Fibroblast of skin of scalp (primary cell): ENCODE measurements around the gene PLXNA4.

Experiments
- DNase-seq: peaks from one replicate; pipeline ENCODE4 v3.0.0-alpha.2; 2013

PLXNA4 gene

DNA sequence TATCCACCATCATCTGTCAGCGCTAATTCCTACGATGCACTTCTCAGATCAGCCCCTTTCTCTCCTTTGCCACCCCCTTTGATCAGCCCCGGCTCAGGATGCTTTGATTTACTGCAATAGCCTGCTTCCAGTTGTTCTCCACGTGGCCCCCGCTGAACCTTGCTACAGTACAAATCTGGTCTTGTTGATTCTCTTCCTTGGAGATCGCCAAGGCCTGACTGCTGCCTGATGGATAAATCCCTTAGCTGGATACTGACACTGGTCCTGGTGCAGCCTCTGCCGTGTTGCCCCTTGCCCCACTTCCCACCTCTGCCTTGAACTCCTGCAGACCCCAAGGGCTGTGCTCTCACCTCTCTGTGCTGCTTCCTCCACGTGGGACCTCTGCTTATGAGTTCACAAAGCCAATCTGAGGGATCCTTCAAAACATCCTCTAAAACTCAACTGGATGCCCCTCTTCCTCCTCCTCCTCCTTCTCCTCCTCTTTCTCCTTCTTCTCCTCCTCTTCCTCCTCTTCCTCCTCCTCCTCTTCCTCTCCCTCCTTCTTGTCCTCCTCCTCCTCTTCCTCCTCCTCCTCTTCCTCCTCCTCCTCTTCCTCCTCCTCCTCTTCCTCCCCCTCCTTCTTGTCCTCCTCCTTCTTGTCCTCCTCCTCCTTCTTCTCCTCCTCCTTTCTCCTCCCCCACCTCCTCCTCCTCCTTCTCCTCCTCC is 15.3 kb downstream of the PLXNA4 start:
- no peak for DNase-seq

DNA sequence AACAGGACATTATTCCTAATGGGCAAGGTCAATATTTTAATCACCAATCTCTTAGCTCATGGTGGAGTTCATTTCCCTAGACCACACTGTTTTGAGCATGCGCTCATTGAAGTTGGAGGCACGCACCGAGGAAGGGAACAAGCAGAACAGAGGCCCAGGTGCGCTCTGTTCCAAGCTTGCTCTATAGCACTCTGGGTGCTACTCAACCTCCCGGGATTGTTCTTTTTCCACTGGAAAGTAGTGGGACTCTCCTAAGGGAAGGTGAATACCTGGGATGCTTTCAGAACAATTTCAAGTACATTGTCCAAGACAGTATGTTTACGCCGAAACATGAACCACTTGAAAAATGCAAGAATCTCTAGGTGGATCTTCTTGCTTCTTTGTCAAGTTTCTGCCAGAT is 16.2 kb downstream of the PLXNA4 start:
- no peak for DNase-seq

DNA sequence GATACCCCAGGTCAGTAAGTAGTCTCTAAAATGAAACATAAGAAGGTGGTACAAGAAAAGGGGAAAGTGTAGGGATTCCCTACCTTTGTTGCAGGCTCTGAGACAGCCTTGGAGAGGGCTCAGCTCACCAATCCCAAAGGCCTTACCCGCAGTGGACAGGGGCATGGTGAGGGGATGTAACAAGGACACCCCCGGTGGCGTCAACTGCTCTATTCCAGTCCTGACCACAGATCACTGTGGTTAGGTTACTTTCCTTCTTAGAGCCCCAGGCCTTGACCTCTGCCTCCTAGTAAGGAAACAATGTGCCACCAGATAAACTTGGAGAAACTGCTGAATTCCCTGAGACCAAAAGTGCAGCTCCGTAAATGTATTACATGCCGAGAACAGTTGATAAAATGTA is 17.5 kb downstream of the PLXNA4 start:
- no peak for DNase-seq

DNA sequence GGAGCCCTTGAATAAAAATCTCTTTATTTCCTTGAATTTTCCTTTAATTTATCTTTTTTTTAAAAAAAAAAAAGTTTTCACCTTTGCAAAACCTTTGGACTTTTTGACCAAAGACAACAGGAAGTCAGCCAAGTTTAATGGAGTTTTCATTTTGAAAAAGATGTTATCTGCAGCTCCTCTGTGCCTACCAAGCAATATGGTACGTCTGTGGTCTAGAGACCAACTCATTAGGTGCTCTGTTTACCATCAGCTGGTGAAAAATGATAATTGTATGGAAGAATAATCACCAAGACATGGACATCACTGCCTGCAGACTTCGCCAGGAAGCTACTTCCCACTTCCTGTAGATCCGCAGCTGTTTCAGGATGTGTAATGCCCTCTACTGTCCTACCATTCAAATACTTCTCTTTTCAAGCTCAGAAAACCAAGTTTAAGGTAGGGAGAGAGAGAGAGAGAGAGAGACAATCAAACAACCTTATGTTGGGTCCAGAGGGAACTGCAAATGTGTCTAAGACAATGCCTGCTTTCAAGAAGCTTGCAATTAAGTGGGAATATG is 18.7 kb downstream of the PLXNA4 start:
- peak; percentile 25 for DNase-seq

DNA sequence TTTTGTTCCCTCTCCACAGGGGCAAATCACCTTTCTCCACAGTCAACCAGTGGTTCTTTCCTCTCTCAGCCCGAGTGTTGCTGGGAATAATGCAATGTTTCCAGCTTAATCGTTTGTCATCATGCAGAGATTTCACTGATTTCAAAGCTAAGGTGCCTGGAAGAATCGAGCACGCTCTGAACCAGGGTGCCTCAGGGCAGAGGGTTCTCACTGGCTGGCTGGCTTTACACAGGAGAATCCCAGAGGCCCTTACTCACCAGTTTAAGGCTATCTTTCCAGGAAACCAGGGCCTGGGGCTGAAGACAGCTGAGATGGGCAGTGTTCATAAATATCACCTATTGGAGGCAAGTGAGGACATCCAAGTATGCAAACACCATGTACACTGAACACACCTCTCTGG is 21.8 kb downstream of the PLXNA4 start:
- no peak for DNase-seq

DNA sequence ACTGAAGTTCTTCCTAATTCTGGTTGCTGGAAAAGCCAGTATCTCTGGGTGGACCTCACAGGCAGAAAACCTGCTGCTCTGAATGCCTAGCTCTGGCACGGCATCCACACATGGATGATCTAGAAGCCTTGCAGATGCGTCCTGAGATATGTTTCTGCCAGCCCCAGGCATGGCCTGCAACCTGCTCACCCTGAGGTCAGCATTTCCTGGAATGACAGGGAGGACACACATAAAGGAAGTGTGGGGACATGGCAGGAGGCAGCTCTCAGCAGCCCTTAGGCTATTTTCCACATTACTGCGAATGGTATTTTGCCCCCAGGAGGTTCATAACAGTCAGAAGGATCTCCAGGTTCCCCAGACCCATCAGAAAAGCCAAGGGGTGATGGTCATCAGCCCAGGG is 23.2 kb downstream of the PLXNA4 start:
- DNase-seq, result no peak

DNA sequence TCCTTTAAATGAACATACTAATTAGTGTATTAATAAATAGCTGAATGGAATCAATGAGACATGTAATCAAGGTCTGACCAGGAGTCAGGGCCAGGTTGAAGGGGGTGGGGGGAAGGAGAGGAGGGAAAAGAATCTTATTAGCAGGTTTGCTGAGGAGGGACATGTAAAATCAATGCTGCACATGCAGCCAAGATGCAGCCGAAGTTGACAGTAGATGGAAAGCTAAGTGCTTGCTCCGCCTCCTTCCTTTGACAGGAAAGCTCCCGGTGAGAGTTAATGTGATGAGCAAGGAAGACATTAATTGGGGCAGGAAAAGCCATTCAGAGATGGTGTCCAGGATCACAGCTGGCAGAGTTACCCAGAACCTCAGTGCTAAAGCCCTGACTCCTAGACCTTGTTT is 24.4 kb downstream of the PLXNA4 start:
- DNase-seq, result no peak

DNA sequence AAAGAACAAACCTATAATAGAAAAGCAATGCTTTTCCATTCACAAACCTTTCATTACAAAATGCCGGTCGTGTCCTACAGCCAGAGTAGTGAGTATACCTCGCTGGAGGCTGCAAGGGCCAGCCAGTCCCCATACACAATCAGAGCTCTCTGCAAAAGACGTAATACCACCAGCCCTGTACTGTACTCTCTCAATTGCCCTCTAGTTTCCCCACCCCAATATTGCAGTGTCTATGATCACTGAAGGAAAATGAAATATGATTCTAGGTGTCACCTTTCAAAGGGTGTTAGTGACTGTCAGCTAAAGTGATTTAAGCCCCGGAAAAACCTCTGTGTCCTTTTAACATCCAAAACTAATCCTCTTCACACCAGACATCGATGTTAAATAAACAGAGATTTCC is 24.8 kb downstream of the PLXNA4 start:
- no peak for DNase-seq

DNA sequence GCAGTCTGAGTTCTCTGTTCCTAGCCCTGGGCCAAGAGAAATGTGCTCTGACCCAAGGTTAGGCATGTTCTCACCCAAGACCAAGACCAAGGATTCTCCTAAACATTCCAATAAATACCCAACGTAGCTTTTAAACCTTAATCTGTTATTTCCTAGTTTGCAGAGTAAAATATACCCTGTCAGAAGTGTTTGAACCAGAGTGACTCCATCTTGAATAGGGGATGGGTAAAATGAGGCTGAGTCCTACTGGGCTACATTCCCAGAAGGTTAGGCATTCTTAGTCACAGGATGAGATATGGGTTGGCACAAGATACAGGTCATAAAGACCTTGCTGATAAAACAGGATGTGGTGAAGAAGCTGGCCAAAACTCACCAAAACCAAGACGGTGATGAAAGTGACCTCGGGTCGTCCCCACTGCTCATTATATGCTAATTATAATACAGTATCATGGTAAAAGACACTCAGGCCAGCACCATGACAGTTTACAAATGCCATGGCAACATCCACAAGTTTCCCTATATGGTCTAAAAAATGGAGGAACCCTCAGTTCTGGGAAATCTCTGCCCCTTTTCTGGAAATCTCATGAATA is 27.7 kb downstream of the PLXNA4 start:
- DNase-seq, result peak; percentile 53

DNA sequence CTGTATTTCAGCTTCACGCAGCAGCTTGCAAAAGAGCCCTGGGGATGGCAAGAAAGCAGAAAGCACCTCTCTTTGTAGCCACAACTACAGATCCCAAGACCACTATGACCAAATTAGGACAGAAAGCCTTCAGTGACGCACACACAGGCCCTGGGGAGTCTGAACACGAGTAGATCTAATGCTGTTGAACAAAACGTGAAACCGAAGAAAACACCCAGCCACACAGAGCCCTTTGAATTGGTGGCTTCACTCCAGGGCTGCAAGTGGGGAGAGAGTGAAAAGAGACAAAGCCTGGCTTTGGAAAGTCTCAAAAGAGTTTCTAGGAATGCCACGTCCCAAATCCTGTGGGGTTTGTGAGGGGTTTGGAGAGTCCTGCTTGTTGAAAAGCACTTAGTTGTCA is 28.4 kb downstream of the PLXNA4 start:
- DNase-seq, result peak; percentile 17

DNA sequence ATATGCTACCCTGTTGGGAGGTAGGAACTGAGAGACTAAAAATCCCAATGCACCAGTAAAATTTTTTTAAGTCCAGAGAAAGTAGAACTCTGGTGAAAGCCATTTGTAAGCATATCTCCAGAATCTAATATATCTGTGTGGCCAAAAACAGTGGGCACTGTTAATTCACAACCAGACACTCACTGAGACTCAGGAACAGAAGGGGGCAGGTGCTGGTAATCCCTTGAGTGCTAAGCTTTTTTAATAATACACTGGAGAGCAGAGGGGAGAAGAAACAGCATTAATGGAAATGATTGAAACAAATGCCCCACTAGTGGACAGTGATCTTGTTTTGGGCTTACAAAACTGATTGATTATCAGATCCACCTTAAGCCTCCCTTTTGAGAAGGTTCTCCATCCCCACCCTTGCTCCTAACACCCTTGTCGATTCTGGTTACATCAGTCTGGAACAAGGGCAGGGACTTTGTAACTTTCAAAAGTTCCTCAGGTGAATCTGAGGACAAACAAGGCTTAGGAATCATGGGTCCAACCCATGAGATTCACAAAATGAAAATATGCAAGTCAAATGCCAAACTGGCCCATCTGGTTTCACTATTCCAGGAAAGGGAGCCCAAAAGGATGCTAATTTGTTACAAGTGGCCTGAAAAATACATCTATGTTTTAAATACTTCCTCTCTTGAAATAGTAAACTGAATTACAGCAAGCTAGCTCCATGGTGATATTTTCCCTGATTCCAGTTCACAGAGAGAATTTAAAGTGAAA is 29.7 kb downstream of the PLXNA4 start:
- no peak for DNase-seq

DNA sequence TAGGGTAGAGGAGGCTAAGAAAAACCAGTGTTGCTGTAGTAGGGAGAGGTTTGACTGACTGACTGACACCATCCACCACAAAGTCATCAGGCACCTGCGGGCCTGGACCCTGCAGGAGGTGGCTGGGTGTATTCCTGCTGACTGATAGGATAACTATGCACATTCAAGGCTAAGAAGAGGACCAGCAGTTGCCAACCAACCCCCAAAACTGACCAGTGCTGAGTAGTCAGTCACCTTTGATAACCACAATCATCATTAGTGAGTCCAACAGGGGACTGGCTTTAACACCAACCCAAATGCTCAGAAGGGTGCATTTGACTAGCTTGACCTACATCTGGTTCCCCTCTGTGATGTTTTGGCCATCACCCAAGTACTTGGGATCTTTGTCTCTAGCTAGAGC is 30.5 kb downstream of the PLXNA4 start:
- DNase-seq, result no peak

DNA sequence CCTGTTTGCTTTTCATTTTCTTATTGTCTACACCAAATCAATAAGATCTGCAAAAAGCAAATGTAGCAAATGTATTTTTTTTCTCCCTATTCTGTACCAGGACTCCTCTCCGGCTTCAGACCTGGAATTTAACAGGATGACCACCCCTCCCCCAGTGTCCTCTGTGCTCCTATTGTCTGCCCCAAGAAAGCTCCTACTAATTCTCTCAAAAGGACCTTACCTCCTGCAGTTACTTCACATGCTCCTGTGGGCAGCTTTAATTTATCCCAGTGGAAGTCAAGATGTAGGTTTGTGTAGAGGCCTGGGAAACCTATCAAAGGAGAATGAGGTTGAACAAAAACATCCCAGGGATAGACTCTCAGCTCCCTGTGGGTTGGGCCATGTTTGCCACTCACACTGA is 31.3 kb downstream of the PLXNA4 start:
- DNase-seq, result no peak

DNA sequence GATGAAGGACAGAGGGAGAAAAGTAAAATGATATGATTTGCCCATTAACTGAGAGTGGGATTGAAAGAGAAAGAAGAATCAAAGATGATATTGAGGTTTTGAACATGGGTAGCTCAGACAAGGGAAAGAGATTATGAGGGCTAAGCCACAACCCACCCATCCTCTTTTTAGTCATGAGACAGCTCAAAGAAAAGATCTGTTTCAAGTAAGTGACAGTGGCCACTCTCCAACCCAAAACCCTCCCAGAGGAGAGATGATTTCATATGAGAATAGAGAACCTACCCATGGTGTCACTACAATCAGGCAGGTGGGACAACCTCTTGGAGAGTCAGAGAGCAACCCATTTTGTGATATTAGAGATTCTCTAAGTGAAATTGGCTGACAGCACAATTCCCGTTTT is 32.2 kb downstream of the PLXNA4 start:
- no peak for DNase-seq

DNA sequence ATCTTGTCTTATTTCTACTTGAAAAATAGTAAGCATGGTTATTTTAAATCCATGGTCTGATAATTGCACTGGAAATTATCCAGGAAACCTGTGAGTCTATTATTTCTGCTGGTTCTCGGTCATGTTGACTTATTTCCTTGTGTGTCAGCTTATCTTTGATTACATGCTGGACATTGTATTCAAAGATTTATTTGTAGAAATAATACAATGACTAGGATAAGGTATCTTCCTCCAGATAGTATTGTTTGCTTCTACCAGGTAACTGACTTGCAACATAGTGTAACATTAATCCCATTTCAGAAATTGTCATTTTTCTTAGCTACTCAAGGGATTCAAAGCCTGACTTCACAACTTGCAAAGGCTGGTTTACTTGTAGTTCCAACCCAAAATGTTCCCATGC is 33.4 kb downstream of the PLXNA4 start:
- DNase-seq, result no peak

DNA sequence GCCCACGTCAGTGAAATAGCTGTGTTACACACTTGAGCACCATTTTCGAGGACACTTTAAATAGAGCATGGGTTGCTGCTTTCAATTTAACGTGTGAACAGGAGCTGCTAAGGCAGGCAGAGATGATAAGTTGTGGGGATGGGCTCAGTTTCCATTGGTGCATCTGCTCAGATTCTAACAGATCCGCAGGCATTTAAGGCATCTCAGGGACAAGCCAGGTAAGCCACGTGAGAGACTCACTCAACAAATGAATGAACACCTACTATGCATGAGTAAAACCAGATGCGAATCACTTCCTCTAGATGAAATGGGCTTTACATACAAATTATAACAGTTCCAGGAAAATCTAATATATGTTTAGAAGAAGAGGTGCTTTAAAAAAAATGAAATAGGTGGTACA is 34.6 kb downstream of the PLXNA4 start:
- DNase-seq, result no peak

DNA sequence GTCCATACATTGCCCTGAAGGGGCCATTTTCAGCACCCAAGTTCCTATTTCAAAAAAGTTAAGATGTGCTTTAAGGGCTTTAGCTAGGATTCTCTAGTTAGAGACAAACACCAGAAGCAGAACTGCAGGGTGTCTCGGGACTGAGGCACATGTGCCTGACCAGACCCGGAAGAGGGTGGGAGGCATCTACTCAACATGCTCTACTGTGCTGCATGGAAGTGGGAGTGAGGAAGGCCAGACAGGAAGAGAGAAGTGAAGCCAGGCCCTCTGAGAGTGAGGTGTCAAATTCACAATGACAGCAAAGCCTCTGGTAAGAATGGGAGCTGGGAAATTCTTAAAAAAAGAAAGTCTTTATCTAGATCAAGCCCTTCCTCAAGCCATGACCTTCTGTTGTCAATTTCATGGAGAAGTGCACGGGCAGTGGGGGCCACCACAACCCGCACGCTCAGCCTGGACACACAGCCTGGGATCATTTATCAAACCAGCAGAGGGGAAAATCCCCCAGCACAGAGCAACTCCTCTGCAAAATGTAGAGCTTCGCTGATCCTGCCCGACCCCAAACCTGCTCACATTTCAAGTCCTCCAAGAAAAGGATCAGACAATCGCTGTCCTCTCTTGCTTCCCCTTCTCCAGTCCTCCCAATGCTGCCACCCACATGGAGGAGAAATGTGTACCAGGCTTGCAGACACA is 38.7 kb downstream of the PLXNA4 start:
- no peak for DNase-seq

DNA sequence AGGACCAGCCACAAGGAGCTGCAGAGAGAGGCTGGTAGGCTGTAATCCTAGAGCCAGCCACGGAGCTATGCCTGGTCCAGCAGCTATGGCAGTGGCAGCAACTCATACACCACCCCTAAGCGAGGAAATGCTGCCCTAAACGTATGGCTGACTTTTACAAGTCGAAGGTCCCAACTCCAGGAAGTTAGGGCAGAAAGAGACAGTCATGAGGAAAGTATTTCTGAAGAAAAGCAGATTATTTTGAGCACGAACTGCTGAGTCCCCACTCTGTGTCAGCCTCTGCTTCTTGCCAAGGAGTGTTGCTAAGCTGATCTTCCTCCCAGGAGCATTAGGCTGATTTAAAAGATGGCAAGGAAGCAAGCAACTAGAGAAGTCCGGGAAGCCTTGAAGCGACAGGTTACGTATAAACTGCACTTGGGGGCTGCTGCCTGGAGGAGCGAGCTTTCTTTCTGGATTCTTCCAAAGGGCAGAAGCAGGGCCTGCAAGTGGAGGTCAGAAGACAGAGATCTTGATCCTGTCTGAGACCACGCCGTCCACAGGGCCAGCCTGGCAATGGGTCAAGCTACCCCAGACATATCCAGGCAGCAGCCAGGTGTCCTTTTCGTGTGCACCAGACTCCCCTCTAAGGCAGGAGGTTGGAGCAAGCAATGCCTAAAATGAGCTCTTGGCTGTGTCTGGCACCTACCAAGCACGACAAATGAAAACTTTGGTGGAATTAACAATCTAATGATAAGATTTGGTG is 39.4 kb downstream of the PLXNA4 start:
- peak; percentile 66 for DNase-seq

DNA sequence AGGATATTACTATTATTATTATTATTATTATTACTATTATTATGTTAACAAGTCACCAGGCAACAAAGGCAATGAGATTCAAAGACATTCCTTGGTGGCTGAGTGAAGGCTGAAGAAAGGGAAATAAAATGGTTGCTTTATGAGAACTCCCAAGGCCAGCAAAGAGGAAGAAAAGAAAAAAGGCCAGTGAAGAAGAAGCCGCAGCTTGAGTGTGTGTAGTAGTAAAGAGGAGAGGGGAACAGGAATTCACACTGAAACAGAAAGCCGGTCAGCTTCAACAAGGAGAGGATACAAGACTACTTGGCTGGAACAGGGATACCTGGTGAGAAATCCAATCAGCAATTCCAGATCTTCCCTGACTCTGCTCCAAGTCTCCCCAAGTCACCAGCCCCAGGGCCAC is 42.4 kb downstream of the PLXNA4 start:
- no peak for DNase-seq

DNA sequence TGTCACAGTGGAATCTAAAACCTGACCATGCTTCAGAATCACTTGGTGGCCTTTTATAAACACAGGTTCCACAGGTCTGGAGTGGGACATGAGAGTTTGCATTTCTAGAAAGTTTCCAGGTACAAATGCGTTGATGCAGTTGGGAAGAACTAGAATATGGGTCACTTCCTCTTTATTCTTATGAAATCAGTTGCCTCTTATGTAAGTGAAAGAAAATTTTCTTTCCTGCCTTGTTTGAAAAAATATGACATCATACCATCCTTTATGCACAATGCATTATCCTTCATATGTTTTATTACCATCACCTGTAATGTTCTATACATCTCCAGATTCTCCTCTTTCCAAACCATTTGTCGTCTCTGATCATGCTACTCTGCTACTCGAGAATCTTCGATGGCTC is 44.0 kb downstream of the PLXNA4 start:
- DNase-seq, result no peak

DNA sequence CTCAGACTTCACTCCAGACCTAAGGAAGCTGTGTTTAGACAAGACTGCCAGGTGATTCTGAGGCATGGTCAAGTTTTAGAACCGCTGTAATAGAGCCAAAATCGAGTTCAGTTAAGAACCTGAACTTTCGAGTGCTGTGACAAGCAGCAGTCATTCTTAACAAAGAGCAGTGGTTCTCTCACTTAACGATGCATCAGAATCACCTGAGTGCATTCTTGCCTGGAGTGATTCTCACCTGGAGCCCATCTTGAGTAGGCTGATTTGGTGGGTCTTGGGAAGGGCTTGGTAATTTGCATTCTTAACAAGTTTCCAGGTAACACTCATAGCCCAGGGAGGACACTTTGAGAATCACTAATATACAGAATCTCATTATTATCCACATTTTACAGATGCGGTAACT is 44.7 kb downstream of the PLXNA4 start:
- DNase-seq, result no peak

DNA sequence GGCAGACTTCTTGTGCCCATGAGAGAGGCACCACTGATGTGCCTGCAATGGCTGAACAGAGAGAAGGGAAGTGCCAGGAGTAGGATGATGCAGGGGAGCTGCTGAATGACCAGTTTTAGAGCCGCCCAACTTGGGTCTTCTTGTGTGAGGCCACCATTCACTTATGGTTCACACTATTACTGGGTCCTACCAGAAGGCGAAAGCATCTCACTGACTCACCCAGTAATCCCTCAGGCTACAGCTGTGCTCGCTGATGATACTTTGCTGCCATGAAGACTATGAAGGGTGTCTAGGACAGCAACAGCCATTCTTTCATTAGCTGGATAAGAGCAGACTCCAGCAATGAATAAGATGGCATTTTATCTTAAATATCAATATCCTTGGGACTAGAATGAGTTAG is 47.6 kb downstream of the PLXNA4 start:
- no peak for DNase-seq
